Measurements from ENCODE around the gene PKIG. TPM values are rescaled to one million over a fixed set of nuclear protein-coding genes. Genes with fewer than 3 reads are reported as not detected.

The PKIG gene
- total and polyA plus RNA-seq, 2 donors, result 65.1 to 277 TPM

- H3K4me1 ChIP-seq (ENCODE audit: insufficient read depth), result no peaks in the 10 kb centered on the region
- no peak for DNase-seq (ENCODE audit: extremely low spot score)
- H3K36me3 ChIP-seq (ENCODE audit: insufficient read depth), result no peaks in the 10 kb centered on the region
- H3K4me3 ChIP-seq (ENCODE audit: low read depth, low read length), result no peak overlapping the region
- 68% methylated on average over 3 of the region's 3 CpGs for WGBS
- H3K27ac ChIP-seq (ENCODE audit: low read depth), result no peak overlapping the region
Measured at GRCh38 chr20:44666066-44666465, 83.7 kb downstream of the PKIG start.

Other genes with a start within 250 kb of the PKIG start
- not detected for gene R3HDML, start 245.5 kb upstream of the PKIG start, total RNA-seq
- gene R3HDML, start 245.5 kb upstream of the PKIG start, polyA plus RNA-seq, result not detected
- not detected for gene HNF4A, start 226.9 kb upstream of the PKIG start, total RNA-seq
- 0.09 TPM for gene HNF4A, start 226.9 kb upstream of the PKIG start, polyA plus RNA-seq
- 7.6 TPM for gene TTPAL, start 106.7 kb upstream of the PKIG start, total RNA-seq
- gene TTPAL, start 106.7 kb upstream of the PKIG start, polyA plus RNA-seq, result 3.9 TPM
- 73.9 TPM for gene SERINC3, start 60.5 kb upstream of the PKIG start, total RNA-seq
- 93.4 TPM for gene SERINC3, start 60.5 kb upstream of the PKIG start, polyA plus RNA-seq
- gene ADA, start 69.1 kb downstream of the PKIG start, total RNA-seq, result 2.2 TPM
- 6.5 TPM for gene ADA, start 69.1 kb downstream of the PKIG start, polyA plus RNA-seq
- gene CCN5, start 132.8 kb downstream of the PKIG start, total RNA-seq, result not detected
- gene CCN5, start 132.8 kb downstream of the PKIG start, polyA plus RNA-seq, result 20.8 TPM
- gene KCNK15, start 163.3 kb downstream of the PKIG start, total RNA-seq, result 0.21 TPM
- gene KCNK15, start 163.3 kb downstream of the PKIG start, polyA plus RNA-seq, result 0.67 TPM
- 2.4 TPM for gene RIMS4, start 228.0 kb downstream of the PKIG start, total RNA-seq
- gene RIMS4, start 228.0 kb downstream of the PKIG start, polyA plus RNA-seq, result 0.14 TPM